GM10266 (cell line): ENCODE results near the gene PRDM12.

ENCODE experiments used
- DNase-seq: peaks from one replicate; pipeline ENCODE4 v3.0.0; 2012; ENCODE audit errors: extremely low spot score
- CTCF ChIP-seq: IDR thresholded peaks from 2 replicates; pipeline ENCODE4 v1.5.1; 2012; ENCODE audit warnings: mild to moderate bottlenecking, low read depth; ENCODE audit not compliant: control insufficient read depth, insufficient read depth; ENCODE audit errors: missing control alignments

PRDM12 gene

DNA sequence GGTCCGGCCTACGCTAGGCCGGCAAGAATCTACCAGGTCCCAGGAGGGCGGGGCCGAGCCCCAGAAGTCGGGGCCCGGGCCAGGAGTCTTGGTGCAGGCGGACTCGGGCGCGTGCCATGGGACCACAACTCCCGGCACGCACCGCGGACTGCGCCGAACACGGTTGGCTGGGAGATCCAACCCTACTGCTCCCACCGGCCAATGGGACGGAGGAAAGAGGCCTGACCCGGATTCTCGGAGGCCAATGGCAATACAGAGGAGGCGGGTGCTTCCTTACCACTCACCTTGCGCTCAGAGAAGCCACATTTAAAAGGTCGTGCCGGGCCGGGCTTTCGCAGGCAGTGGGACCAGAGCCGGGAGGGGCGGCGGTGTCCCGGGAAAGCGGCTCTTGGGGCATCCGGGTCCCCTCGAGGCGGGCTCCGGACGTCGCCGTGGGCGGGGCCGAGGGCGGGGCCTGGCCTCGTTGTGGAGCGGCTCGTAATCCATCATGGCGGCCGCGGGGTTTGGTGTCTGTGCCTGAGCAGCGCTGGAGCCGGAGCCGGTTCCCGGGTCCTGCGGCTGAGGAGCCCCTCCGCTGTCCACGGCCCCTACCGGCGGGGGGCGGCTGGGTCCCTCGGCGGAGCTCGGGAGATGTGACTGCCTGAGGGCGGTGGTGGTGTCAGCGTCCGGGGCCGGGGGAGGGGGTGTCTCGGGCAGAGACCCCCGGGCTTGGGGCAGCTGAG lies 48.3 kb downstream of the PRDM12 start:
- peak; percentile 95 for DNase-seq
- no peak for TF ChIP-seq CTCF

DNA sequence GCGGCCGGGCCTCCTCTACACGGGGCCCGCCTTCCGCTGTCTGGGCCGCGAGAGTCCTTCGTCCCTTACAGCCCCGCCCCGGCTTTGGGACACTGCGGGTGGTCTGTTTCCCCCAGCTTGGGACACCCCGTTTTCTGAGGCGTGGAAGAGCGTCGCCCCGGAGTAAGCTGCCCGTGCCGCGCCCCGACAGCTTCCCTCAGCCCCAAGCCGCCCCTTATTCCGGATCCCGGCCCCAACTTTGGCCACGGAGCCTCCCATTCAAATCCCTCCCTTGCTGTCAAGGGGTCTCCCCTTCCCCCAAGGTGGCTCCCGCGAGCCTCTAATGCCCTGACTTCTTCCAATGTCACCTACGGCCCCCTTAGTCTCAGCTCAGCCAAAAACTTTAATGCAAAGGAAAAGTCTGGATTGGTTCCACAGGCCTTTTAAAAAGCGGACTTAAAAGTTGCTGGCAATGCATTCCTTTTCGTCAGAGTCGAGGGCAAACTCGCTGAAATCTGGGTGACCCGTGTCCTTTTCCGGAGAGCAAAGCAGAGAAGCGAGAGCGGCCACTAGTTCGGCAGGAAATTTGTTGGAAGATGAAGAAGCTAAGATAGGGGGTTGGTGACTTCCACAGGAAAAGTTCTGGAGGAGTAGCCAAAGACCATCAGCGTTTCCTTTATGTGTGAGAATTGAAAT lies 49.0 kb downstream of the PRDM12 start:
- DNase-seq = peak; percentile 27
- TF ChIP-seq CTCF = peak; percentile 12

DNA sequence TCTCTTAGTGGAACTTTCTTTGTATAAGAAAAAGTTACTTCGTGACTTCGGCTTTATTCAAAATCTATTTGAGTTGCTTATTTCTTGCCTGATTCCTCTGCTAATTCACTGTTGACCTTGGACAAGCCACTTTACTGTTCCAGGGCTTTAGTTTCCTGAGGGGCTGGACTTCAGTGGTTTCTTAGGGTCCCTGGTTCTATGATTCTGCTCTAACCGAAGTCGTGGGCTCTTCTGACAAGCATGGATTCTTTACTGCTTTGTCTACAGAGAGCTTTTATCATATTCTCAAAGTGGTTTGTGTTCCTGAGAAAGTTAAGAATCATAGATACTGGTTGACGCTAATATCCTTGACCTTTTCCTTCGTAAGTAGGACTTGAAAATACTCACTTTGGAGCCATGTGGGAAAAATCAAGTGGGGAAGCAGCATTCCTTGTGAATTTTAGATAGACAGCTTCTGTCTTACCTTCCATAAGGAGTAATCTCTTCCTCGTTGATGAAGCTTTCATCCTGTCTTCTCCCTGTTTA lies 50.3 kb downstream of the PRDM12 start:
- no peak for DNase-seq
- TF ChIP-seq CTCF = no peak

DNA sequence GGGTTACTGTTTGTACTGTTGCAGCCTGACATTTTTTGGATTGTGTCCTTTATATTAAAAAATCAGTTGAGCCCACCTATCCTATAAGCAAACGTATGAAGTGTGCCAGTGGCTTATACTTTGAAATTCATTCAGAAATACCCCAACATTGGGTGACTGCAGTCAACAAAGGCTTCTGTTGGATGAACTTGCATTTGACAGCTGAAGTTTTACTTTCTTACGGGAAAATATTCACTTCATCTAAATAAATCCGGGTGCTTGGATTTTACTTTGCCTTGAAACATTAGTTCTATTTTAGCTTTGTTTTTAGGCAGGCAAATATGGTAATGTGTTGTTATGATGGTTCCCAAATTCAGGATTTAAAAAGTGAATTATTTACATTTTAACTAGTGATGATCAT lies 50.9 kb downstream of the PRDM12 start:
- TF ChIP-seq CTCF = no peak

GRCh38 chr9:130718562-130718961 lies 54.2 kb downstream of the PRDM12 start:
- no peak for TF ChIP-seq CTCF
- DNase-seq = no peak

More for the DNA sequence above, 50.9 kb downstream of the PRDM12 start:
- no peak for DNase-seq

GRCh38 chr9:130720762-130721161 lies 56.4 kb downstream of the PRDM12 start:
- no peak for TF ChIP-seq CTCF
- no peak for DNase-seq

DNA sequence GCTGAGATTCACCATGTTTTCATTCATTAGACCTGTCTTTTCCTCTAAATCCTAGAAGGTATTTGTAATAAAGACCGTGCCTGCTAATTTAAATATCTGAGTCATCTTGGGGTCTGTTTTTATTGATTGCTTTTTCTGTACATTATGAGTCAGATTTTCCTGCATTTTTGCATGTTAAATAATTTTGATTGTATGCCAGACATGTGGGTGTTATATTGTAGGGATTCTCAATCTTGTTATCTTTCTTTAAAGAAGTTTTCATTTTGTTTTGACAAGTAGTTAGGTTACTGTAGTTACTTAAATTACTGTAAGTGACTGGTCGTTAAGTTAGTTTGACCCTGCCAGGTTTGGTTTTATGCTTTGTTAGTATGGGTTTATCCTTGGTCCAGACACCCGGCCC lies 64.3 kb downstream of the PRDM12 start:
- no peak for DNase-seq
- TF ChIP-seq CTCF = no peak
